SH-SY5Y (cell line): ENCODE measurements around the gene CMTM5.

Experiments
- GATA2 ChIP-seq: IDR thresholded peaks from 2 replicates; pipeline ENCODE4 v1.6.1; 2011; ENCODE audit warnings: mild to moderate bottlenecking, low read depth, low read length
- GATA3 ChIP-seq: IDR thresholded peaks from 2 replicates; pipeline ENCODE4 v1.6.1; 2011; ENCODE audit warnings: low read depth, mild to moderate bottlenecking, low read length, moderate library complexity

DNA sequence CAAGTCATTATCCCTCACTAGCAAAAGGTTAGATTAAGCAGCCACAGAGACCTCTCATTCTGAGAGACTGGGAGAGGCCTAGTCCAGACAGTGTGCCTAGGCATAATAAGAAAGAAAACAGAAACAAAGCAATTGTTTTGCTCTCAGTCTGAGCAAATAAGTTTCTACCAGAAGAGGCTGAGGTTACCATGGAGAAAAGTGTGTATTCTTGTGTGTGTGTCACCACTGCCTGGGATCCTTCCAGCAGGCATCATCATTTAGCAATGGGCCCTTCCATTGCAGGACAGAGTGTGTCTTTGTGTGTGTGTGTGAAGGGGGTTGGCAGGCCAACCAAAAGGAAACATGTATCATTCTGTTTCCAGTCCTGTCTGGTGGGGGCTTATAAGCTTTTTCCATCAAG, 15.5 kb upstream of the CMTM5 start:
- no peak for TF ChIP-seq GATA2
- no peak for TF ChIP-seq GATA3
